ENCODE results near the gene KRT76. TPM values are rescaled to one million over a fixed set of nuclear protein-coding genes. Genes with fewer than 3 reads are reported as not detected.

Gene KRT76
- total RNA-seq, 1 experiment from 2014 or later: not detected

GRCh38 chr12:52792185-52793029, 15.3 kb upstream of the KRT76 start:
- Mint-ChIP-seq H3K4me1 (peaks cover 3 to 10% of the 10 kb centered on the region in 2 experiments; a peak in 3 of 4 replicates), H3K27me3 (ENCODE audit: low read depth) (peaks cover 7% of the 10 kb centered on the region), H3K9me3 (no peaks in the 10 kb centered on the region; a peak in 1 of 5 replicates), H3K4me3 (no peak overlapping the region), H3K27ac (no peak overlapping the region), H3K36me3 (ENCODE audit: insufficient read depth in 1 of 3, low read depth in 3 of 3) (no peaks in the 10 kb centered on the region)
- Histone ChIP-seq H3K79me2 (ENCODE audit: insufficient read depth, low read length) (no peaks in the 10 kb centered on the region), H2AK5ac (ENCODE audit: insufficient read length, low read length) (no peak overlapping the region), H3K79me1 (ENCODE audit: insufficient read depth, low read depth, low read length, poor library complexity, severe bottlenecking) (no peaks in the 10 kb centered on the region), H3K4ac (ENCODE audit: low read depth, low read length) (no peak overlapping the region), H3K23me2 (ENCODE audit: insufficient read length, low read depth, low read length, poor library complexity, severe bottlenecking) (no peaks in the 10 kb centered on the region), H3K27ac (ENCODE audit: insufficient read length, low read depth, low read length) (no peak overlapping the region), H2BK20ac (ENCODE audit: low read depth, low read length, poor library complexity, severe bottlenecking) (no peak overlapping the region), H3K9ac (ENCODE audit: extremely low read depth, insufficient read length, low read length) (no peak overlapping the region), H3K18ac (ENCODE audit: insufficient read length, low read depth, low read length) (no peak overlapping the region), H2BK12ac (ENCODE audit: insufficient read length, low read depth, low read length) (no peak overlapping the region), H3K9me3 (ENCODE audit: control insufficient read depth, low read depth, low read length) (no peaks in the 10 kb centered on the region), H2AFZ (ENCODE audit: low read length) (no peak overlapping the region), H3K14ac (ENCODE audit: insufficient read depth, low read length) (no peak overlapping the region), H4K91ac (ENCODE audit: insufficient read length, low read depth, low read length) (no peak overlapping the region), H4K5ac (ENCODE audit: insufficient read length, low read depth, low read length) (no peak overlapping the region), H3K23ac (ENCODE audit: insufficient read length, low read depth, low read length) (no peak overlapping the region), H4K20me1 (ENCODE audit: control insufficient read depth, insufficient read depth, insufficient read length) (no peaks in the 10 kb centered on the region), H3T11ph (ENCODE audit: low read length) (no peak overlapping the region), H3K27me3 (ENCODE audit: insufficient read depth, low read length) (no peaks in the 10 kb centered on the region), H3K4me1 (ENCODE audit: insufficient read depth, low read length) (no peaks in the 10 kb centered on the region), H3K56ac (ENCODE audit: insufficient read length, low read depth, low read length) (no peak overlapping the region), H2BK5ac (ENCODE audit: insufficient read length, low read length) (no peak overlapping the region), H2BK120ac (ENCODE audit: low read depth, low read length, poor library complexity, severe bottlenecking) (no peak overlapping the region), H2BK15ac (ENCODE audit: low read depth, low read length) (no peak overlapping the region), H3K4me2 (ENCODE audit: insufficient read depth, insufficient read length, low read length) (no peak overlapping the region), H4K8ac (replicated peaks; ENCODE audit: insufficient read length, low read depth, low read length) (no peak overlapping the region)
- DNase-seq: no peak
- no CpG with 5 or more reads among the region's 10 CpGs for WGBS (ENCODE audit: extremely low coverage, insufficient read length, low lambda C conversion rate)
- no peak for TF ChIP-seq CTCF (conservative IDR thresholded peaks at IDR 0.05)

Data from H9 (cell line).